Putamen (tissue), 1 donor: ENCODE results near the gene MDC1.
"Not testable (repeated sequence)": the region's sequence is repeated elsewhere in the genome, so short reads cannot be mapped to it uniquely, and the experiment has no call there.

Experiments
- DNase-seq: peaks from one replicate; pipeline ENCODE4 v3.0.0-alpha.2; 2016; ENCODE audit warnings: low spot score

MDC1 gene

GRCh38 chr6:30725713-30726505 is 8.8 kb upstream of the MDC1 start:
- DNase-seq, result no peak

GRCh38 chr6:30724906-30725667 is 8.0 kb upstream of the MDC1 start:
- no peak for DNase-seq

DNA sequence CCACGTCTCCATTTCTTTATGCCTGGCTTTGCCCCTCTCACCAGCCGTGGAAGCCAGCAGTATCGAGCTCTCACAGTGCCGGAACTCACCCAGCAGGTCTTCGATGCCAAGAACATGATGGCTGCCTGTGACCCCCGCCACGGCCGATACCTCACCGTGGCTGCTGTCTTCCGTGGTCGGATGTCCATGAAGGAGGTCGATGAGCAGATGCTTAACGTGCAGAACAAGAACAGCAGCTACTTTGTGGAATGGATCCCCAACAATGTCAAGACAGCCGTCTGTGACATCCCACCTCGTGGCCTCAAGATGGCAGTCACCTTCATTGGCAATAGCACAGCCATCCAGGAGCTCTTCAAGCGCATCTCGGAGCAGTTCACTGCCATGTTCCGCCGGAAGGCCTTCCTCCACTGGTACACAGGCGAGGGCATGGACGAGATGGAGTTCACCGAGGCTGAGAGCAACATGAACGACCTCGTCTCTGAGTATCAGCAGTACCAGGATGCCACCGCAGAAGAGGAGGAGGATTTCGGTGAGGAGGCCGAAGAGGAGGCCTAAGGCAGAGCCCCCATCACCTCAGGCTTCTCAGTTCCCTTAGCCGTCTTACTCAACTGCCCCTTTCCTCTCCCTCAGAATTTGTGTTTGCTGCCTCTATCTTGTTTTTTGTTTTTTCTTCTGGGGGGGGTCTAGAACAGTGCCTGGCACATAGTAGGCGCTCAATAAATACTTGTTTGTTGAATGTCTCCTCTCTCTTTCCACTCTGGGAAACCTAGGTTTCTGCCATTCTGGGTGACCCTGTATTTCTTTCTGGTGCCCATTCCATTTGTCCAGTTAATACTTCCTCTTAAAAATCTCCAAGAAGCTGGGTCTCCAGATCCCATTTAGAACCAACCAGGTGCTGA is 7.0 kb upstream of the MDC1 start:
- DNase-seq, result not testable (repeated sequence)

DNA sequence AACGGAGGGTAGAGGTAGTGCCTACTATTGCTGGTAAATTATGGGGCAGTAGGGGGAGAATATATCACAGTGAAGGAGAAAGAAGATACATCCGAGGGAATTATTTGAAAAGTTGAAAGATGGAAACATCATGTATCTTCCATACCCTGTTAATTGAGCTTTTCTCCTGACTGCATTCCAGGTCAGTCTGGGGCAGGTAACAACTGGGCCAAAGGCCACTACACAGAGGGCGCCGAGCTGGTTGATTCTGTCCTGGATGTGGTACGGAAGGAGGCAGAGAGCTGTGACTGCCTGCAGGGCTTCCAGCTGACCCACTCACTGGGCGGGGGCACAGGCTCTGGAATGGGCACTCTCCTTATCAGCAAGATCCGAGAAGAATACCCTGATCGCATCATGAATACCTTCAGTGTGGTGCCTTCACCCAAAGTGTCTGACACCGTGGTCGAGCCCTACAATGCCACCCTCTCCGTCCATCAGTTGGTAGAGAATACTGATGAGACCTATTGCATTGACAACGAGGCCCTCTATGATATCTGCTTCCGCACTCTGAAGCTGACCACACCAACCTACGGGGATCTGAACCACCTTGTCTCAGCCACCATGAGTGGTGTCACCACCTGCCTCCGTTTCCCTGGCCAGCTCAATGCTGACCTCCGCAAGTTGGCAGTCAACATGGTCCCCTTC is 6.2 kb upstream of the MDC1 start:
- DNase-seq, result not testable (repeated sequence)

DNA sequence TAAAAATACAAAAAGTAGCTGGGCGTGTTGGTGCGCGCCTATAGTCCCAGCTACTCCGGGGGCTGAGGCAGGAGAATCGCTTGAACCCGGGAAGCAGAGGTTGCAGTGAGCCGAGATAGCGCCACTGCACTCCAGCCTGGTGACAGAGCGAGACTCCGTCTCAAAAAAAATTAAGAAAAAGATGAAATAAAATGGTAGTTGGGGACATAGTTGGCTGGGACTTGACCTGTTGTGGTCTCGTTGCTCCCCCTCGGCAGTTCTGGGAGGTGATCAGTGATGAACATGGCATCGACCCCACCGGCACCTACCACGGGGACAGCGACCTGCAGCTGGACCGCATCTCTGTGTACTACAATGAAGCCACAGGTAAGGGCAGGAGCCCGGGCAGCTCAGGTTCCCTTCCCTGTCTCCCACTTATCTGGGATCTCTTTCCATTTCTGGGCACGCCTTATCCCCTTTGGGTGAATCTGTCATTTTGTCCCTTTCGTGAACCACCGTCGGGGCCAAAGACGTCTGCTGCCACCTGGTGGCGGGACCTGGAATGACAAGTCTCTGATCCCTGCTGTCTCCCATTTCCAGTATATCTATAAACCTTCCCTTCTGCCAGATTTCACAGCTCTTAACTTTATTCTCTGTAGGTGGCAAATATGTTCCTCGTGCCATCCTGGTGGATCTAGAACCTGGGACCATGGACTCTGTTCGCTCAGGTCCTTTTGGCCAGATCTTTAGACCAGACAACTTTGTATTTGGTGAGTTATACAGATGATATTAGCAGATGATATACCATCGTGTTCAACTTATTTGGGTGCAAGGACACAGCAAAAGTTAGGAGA is 5.4 kb upstream of the MDC1 start:
- DNase-seq, result peak; percentile 77

DNA sequence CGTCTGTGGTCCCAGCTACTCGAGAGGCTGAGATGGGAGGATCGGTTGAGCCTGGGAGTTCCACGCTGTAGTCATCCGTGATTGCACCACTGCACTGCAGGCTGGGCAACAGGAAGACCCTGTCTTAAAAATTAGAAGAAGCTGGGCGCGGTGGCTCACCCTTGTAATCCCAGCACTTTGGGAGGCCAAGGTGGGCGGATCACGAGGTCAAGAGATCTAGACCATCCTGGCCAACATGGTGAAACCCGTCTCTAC is 4.9 kb upstream of the MDC1 start:
- not testable (repeated sequence) for DNase-seq

- peak; percentile 90 for DNase-seq
Observed at GRCh38 chr6:30721198-30722024, 4.3 kb upstream of the MDC1 start.

GRCh38 chr6:30720738-30721197 is 3.7 kb upstream of the MDC1 start:
- peak; percentile 50 for DNase-seq

DNA sequence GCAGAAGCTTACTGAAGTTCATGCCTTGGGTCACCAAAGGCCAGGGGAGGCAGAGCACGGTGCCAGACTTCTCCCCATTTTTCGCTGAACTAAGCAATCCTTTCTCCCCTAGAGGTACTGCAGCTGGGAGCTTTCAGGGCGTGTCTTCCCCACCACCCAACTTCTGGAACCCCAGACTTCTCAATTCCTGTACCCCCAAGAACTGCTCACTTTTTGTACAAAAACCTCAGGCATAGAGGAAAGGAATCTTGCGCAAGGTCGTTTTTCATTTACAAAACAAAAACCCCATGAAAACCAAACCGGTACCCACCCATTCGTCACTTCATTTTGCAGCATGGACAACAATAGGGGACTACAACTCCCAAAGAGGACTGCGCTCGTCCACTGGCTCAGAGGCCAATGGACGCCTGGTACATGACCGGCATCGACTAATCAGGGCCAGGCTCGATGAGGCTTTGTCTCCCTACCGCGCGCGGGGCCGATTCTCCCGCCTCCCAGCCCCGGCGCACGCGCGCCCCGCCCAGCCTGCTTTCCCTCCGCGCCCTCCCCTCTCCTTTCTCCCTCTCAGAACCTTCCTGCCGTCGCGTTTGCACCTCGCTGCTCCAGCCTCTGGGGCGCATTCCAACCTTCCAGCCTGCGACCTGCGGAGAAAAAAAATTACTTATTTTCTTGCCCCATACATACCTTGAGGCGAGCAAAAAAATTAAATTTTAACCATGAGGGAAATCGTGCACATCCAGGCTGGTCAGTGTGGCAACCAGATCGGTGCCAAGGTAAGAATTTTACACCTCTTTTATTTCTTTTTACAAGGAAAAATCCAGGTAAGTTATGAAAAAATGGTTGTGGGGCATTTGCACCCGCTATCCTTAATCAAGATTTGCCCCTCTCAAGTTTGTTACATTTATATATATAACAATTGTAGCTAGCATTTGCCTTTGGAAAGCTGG is 3.0 kb upstream of the MDC1 start, which contains the start of gene TUBB:
Gene TUBB, plus strand, starts transcription at position 562 of the 947 bp plus-strand sequence. Its CDS starts 155 bp downstream, at position 717.
- DNase-seq, result peak; percentile 99

DNA sequence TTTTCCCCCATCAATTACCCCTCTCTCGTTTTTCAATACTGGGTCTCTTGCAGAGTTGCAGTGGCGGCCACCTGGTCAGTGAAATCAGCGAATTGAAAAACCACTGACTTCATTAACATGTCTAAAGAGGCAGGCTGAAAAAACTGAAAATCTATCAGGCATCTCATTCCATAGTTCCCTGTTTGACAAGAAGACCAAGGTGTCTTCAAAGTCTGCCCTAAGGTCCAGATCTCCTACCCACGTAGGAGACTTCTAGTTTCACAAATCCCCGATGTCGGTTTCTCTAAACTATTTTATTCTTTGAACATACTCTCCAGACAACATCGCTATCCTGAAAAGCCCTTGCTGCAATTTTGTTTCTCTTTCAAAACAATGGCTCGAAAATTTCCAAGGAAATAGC is 2.3 kb upstream of the MDC1 start:
- DNase-seq, result no peak

- not testable (repeated sequence) for DNase-seq
Observed at GRCh38 chr6:30717845-30718720, 1.0 kb upstream of the MDC1 start.

- no peak for DNase-seq
Observed at GRCh38 chr6:30716879-30717128, 277 bp downstream of the MDC1 start.

DNA sequence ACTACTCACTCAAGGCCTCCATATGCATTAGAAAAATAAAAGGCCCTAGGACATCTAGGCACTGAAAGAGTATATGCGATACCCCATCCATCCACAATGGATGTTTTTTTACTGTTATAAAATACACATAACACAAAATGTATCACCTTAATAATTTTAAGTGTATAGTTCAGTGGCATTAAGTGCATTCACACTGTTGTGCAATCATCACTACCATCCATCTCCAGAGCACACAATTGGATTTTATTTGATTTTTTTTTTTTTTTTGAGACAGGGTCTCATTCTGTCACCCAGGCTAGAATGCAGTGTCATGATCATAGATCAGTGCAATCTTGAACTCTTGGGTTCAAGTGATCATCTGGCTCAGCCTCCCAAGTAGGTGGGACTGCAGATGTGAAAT is 2.8 kb downstream of the MDC1 start:
- no peak for DNase-seq

GRCh38 chr6:30712441-30712945 is 4.6 kb downstream of the MDC1 start:
- DNase-seq, result no peak

GRCh38 chr6:30711758-30712380 is 5.2 kb downstream of the MDC1 start:
- DNase-seq, result no peak

GRCh38 chr6:30709101-30709868 is 7.8 kb downstream of the MDC1 start:
- no peak for DNase-seq
